Gastrocnemius medialis (tissue), 4 donors: Measurements from ENCODE around the gene SMIM11. TPM values are rescaled to one million over a fixed set of nuclear protein-coding genes. Genes with fewer than 3 reads are reported as not detected.

Experiments
- ATAC-seq, 2 donors: fragments of 150-250 bp; one replicate each; pipeline ENCODE4 v1.9.1; 2016
- DNase-seq, 2 donors: peaks; one replicate each; pipeline ENCODE4 v3.0.0-alpha.2; 2019
- H3K27ac ChIP-seq, 4 donors: fragments of 200-600 bp; sonication (generic); 1 replicate in 1 of 4; 2 replicates in 3 of 4; pipeline ENCODE4 v1.5.1; 2016 to 2018; ENCODE audit warnings: mild to moderate bottlenecking in 2 of 4, moderate library complexity in 1 of 4
- H3K27me3 ChIP-seq, 3 donors: fragments of 200-600 bp; sonication (generic) in 2 of 3; 1 replicate in 1 of 3; 2 replicates in 2 of 3; pipeline versions ENCODE4 v1.5.1 to v1.6.0; 2016 to 2019; ENCODE audit warnings: mild to moderate bottlenecking in 1 of 3, moderate library complexity in 1 of 3
- H3K36me3 ChIP-seq, 2 donors: fragments of 200-600 bp; sonication (generic) in 1 of 2; one replicate each; pipeline ENCODE4 v1.5.1; 2017 to 2018
- H3K4me1 ChIP-seq, 2 donors: fragments of 200-600 bp; sonication (generic) in 1 of 2; one replicate each; pipeline ENCODE4 v1.5.1; 2016 to 2017; ENCODE audit warnings: mild to moderate bottlenecking in 2 of 2
- H3K4me3 ChIP-seq, 4 donors: fragments of 200-600 bp; sonication (generic) in 3 of 4; 1 replicate in 1 of 4; 2 replicates in 3 of 4; pipeline ENCODE4 v1.5.1; 2016 to 2019; ENCODE audit warnings: mild to moderate bottlenecking in 2 of 4
- H3K9me3 ChIP-seq, 3 donors: fragments of 200-600 bp; sonication (generic) in 2 of 3; 1 replicate in 1 of 3; 2 replicates in 2 of 3; pipeline ENCODE4 v1.5.1; 2016 to 2019
- CTCF ChIP-seq, 5 experiments: fragments of 450-650 bp in 3 of 5; fragments of 200-600 bp in 2 of 5; sonication (generic) in 2 of 5; IDR thresholded peaks in 4 of 5; conservative IDR thresholded peaks in 1 of 5; 1 replicate in 4 of 5; 2 replicates in 1 of 5; pipeline ENCODE4 v1.5.1; 2016 to 2019; ENCODE audit warnings: antibody characterized with exemption in 5 of 5, mild to moderate bottlenecking in 3 of 5, moderate library complexity in 3 of 5
- POLR2A ChIP-seq, 2 donors: fragments of 450-650 bp; IDR thresholded peaks; one replicate each; pipeline ENCODE4 v1.6.1; 2017; ENCODE audit warnings: antibody characterized with exemption in 2 of 2, mild to moderate bottlenecking in 2 of 2, moderate library complexity in 2 of 2
- in situ Hi-C, 4 donors: fragments of 200-750 bp; cut with MboI; loops; one replicate each; pipeline versions ENCODE4 v1.15.0 to v1.8.0; 2017; ENCODE audit warnings: low sequenced_read_pairs in 4 of 4
- intact Hi-C: fragments of 100-400 bp; cut with DNase I; formaldehyde crosslinking; loops from one replicate; pipeline ENCODE4 v1.15.1; 2023; ENCODE audit warnings: low total_unique reads
- total RNA-seq, 4 donors: library from RNA; depleted of rRNA; stranded (reverse); fragments of >200 nt; gene quantifications; one replicate each; pipeline versions ENCODE4 v1.1.0 to v1.2.3, GENCODE V29; 2016

SMIM11 gene
- total RNA-seq, 4 donors from 2014 or later: 0.90 to 8.7 (median 3.6) TPM

GRCh38 chr21:34358866-34359265 is 16.4 kb upstream of the SMIM11 start:
- H3K36me3 ChIP-seq: no peaks in the 10 kb centered on the region
- no peak for TF ChIP-seq CTCF (IDR thresholded peaks at IDR 0.05 in 4 of 5, conservative IDR thresholded peaks at IDR 0.05 in 1 of 5)
- intact Hi-C loops: no loop called here
- no peak overlapping the region for H3K27ac ChIP-seq
- peaks cover 0 to 7% of the 10 kb centered on the region in 2 donors for H3K4me1 ChIP-seq
- DNase-seq (no peak), ATAC-seq (no peak)
- H3K4me3 ChIP-seq: no peak overlapping the region
- in situ Hi-C loops: no loop called here
- H3K9me3 ChIP-seq: no peaks in the 10 kb centered on the region
- H3K27me3 ChIP-seq: no peaks in the 10 kb centered on the region

GRCh38 chr21:34360488-34361241 is 14.6 kb upstream of the SMIM11 start:
- Histone ChIP-seq H3K4me3 (no peak overlapping the region), H3K4me1 (peaks cover 0 to 7% of the 10 kb centered on the region in 2 donors), H3K9me3 (no peaks in the 10 kb centered on the region), H3K27me3 (no peaks in the 10 kb centered on the region), H3K27ac (no peak overlapping the region), H3K36me3 (no peaks in the 10 kb centered on the region)
- DNase-seq (no peak), ATAC-seq (no peak)
- intact Hi-C loops: loop anchor here (1.0 kb wide), 1 partner anchor 243 kb away; no protein-coding TSS in a partner anchor
- in situ Hi-C loops: no loop called here
- no peak for TF ChIP-seq POLR2A (IDR thresholded peaks at IDR 0.05)
- TF ChIP-seq CTCF (IDR thresholded peaks at IDR 0.05 in 4 of 5, conservative IDR thresholded peaks at IDR 0.05 in 1 of 5): no peak

- H3K27me3 ChIP-seq: no peaks in the 10 kb centered on the region
- intact Hi-C loops (no loop called here), in situ Hi-C loops (no loop called here)
- ATAC-seq (peak; percentile 21 to 27), DNase-seq (no peak)
- peaks cover 0 to 7% of the 10 kb centered on the region in 2 donors for H3K4me1 ChIP-seq
- H3K4me3 ChIP-seq: no peak overlapping the region
- H3K9me3 ChIP-seq: no peaks in the 10 kb centered on the region
- no peaks in the 10 kb centered on the region for H3K36me3 ChIP-seq
- TF ChIP-seq POLR2A (IDR thresholded peaks at IDR 0.05): no peak
- TF ChIP-seq CTCF (IDR thresholded peaks at IDR 0.05 in 4 of 5, conservative IDR thresholded peaks at IDR 0.05 in 1 of 5): peak in 2 of 5 experiments; percentile 7 to 9
- no peak overlapping the region for H3K27ac ChIP-seq
Observed at GRCh38 chr21:34362136-34362444, 13.2 kb upstream of the SMIM11 start.

- Histone ChIP-seq H3K27me3 (no peaks in the 10 kb centered on the region), H3K4me1 (peaks cover 0 to 7% of the 10 kb centered on the region in 2 donors), H3K36me3 (no peaks in the 10 kb centered on the region), H3K4me3 (no peak overlapping the region), H3K9me3 (no peaks in the 10 kb centered on the region), H3K27ac (no peak overlapping the region)
- DNase-seq (no peak), ATAC-seq (no peak)
- in situ Hi-C loops (no loop called here), intact Hi-C loops (no loop called here)
- TF ChIP-seq POLR2A (IDR thresholded peaks at IDR 0.05) (no peak), CTCF (IDR thresholded peaks at IDR 0.05 in 4 of 5, conservative IDR thresholded peaks at IDR 0.05 in 1 of 5) (no peak)
Observed at GRCh38 chr21:34362670-34363069, 12.6 kb upstream of the SMIM11 start.

- no peak for DNase-seq
Observed at GRCh38 chr21:34363733-34364132, 11.6 kb upstream of the SMIM11 start, which contains the start of gene KCNE2. Gene KCNE2 (plus strand): TSS chr21:34364006. CDS start chr21:34370479, 6,473 bp downstream.

More at GRCh38 chr21:34363733-34364132, 11.6 kb upstream of the SMIM11 start, which contains the start of gene KCNE2:
- H3K27ac ChIP-seq: no peak within 1 kb of the TSS
- H3K27me3 ChIP-seq: no peaks in the 10 kb centered on the region
- H3K4me1 ChIP-seq: peaks cover 0 to 7% of the 10 kb centered on the region in 2 donors
- H3K36me3 ChIP-seq: no peaks in the 10 kb centered on the region
- TF ChIP-seq CTCF (IDR thresholded peaks at IDR 0.05 in 4 of 5, conservative IDR thresholded peaks at IDR 0.05 in 1 of 5) (no peak), POLR2A (IDR thresholded peaks at IDR 0.05) (no peak)
- ATAC-seq: no peak
- H3K9me3 ChIP-seq: no peaks in the 10 kb centered on the region
- in situ Hi-C loops: no loop called here
- no peak within 1 kb of the TSS for H3K4me3 ChIP-seq
- intact Hi-C loops: no loop called here
